Sigmoid colon (tissue), 7 donors: ENCODE data around the gene ACTL8. TPM values are rescaled to one million over a fixed set of nuclear protein-coding genes. Genes with fewer than 3 reads are reported as not detected.

Experiments
- DNase-seq: peaks from one replicate; pipeline ENCODE4 v3.0.0-alpha.2; 2019
- H3K27ac ChIP-seq, 4 donors: fragments of 200-600 bp; sonication (generic); one replicate each; pipeline ENCODE4 v1.5.1; 2016 to 2019; ENCODE audit warnings: mild to moderate bottlenecking in 1 of 4
- H3K27me3 ChIP-seq, 3 donors: fragments of 200-600 bp; sonication (generic); one replicate each; pipeline ENCODE4 v1.5.1; 2019; ENCODE audit warnings: mild to moderate bottlenecking in 1 of 3
- H3K36me3 ChIP-seq, 4 donors: fragments of 200-600 bp; sonication (generic); one replicate each; pipeline ENCODE4 v1.5.1; 2016 to 2019
- H3K4me1 ChIP-seq, 4 donors: fragments of 200-600 bp; sonication (generic); one replicate each; pipeline ENCODE4 v1.5.1; 2017 to 2019
- H3K4me3 ChIP-seq, 4 donors: fragments of 200-600 bp; sonication (generic); one replicate each; pipeline ENCODE4 v1.5.1; 2017 to 2019; ENCODE audit warnings: mild to moderate bottlenecking in 2 of 4, moderate library complexity in 1 of 4
- H3K9me3 ChIP-seq, 4 donors: fragments of 200-600 bp in 3 of 4; sonication (generic) in 3 of 4; one replicate each; pipeline versions ENCODE4 v1.5.1 to v1.6.1; 2013 to 2019
- EP300 ChIP-seq, 4 donors: sonication (generic); formaldehyde crosslinking; IDR thresholded peaks; one replicate each; pipeline ENCODE4 v1.6.1; 2017; ENCODE audit warnings: antibody characterized with exemption in 4 of 4
- POLR2A ChIP-seq, 2 donors: fragments of 450-650 bp; IDR thresholded peaks; one replicate each; pipeline ENCODE4 v1.6.1; 2016; ENCODE audit warnings: antibody characterized with exemption in 2 of 2, mild to moderate bottlenecking in 2 of 2, moderate library complexity in 2 of 2
- POLR2AphosphoS5 ChIP-seq, 4 donors: sonication (generic); formaldehyde crosslinking; IDR thresholded peaks; one replicate each; pipeline ENCODE4 v1.6.1; 2017; ENCODE audit warnings: antibody characterized with exemption in 4 of 4
- WGBS, 2 donors: extraction: QIAGEN DNeasy Blood & Tissue Kit; methylation state at CpG; one replicate each; pipeline ENCODE4 v1.1.7; 2013; 5-methylcytosine and 5-hydroxymethylcytosine counted together
- intact Hi-C: fragments of 100-400 bp; cut with DNase I; formaldehyde crosslinking; loops from one replicate; pipeline ENCODE4 v1.15.1; 2023
- polyA plus RNA-seq, 3 donors: library from polyadenylated mRNA; stranded (reverse); fragments of 200-250 nt; gene quantifications; one replicate each; pipeline ENCODE4 v1.2.3, GENCODE V29; 2013
- total RNA-seq, 4 donors: library from RNA; depleted of rRNA; stranded (reverse); fragments of >200 nt; gene quantifications; one replicate each; pipeline ENCODE4 v1.1.0, GENCODE V29; 2016
- TF ChIP-seq, protein P1 (sequence below), 4 experiments: fragments of 450-650 bp in 3 of 4; fragments of 200-600 bp in 1 of 4; IDR thresholded peaks; one replicate each; pipeline ENCODE4 v1.5.1; 2016 to 2019; ENCODE audit warnings: antibody characterized with exemption in 4 of 4, mild to moderate bottlenecking in 3 of 4, moderate library complexity in 2 of 4
- donor health status: healthy with polysubstance abuse.
- donor health status: Bipolar disorder and iron deficiency.
- donor health status: healthy.

The ACTL8 gene
- total and polyA plus RNA-seq, 7 donors: 0.63 TPM; not detected in 6

DNA sequence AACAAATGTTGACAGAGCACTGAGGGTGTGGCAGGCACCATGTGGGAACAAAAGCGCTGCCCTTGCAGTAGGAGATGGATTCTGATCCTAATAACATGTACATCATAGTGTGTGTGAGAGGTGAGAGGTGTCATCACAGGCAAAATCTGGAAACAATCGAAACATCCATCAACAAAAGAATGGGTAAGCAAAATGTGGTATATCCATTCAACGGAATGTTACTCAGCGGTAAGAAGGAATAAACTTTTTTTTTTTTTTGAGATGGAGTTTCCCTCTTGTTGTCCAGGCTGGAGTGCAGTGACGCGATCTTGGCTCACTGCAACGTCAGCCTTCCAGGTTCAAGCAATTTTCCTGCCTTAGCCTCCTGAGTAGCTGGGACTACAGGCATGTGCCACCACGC lies 112.3 kb downstream of the ACTL8 start:
- no peak overlapping the region for H3K4me3 ChIP-seq
- 92 to 95% methylated on average over 8 of the region's 8 CpGs for WGBS, 2 donors
- no peaks in the 10 kb centered on the region for H3K27me3 ChIP-seq
- no peaks in the 10 kb centered on the region for H3K4me1 ChIP-seq
- DNase-seq: no peak
- TF ChIP-seq, protein P1, sequence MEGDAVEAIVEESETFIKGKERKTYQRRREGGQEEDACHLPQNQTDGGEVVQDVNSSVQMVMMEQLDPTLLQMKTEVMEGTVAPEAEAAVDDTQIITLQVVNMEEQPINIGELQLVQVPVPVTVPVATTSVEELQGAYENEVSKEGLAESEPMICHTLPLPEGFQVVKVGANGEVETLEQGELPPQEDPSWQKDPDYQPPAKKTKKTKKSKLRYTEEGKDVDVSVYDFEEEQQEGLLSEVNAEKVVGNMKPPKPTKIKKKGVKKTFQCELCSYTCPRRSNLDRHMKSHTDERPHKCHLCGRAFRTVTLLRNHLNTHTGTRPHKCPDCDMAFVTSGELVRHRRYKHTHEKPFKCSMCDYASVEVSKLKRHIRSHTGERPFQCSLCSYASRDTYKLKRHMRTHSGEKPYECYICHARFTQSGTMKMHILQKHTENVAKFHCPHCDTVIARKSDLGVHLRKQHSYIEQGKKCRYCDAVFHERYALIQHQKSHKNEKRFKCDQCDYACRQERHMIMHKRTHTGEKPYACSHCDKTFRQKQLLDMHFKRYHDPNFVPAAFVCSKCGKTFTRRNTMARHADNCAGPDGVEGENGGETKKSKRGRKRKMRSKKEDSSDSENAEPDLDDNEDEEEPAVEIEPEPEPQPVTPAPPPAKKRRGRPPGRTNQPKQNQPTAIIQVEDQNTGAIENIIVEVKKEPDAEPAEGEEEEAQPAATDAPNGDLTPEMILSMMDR (IDR thresholded peaks at IDR 0.05): no peak
- TF ChIP-seq EP300 (IDR thresholded peaks at IDR 0.05) (no peak), POLR2A (IDR thresholded peaks at IDR 0.05) (no peak), POLR2AphosphoS5 (IDR thresholded peaks at IDR 0.05) (no peak)
- H3K9me3 ChIP-seq: no peaks in the 10 kb centered on the region
- no peak overlapping the region for H3K27ac ChIP-seq
- no peaks in the 10 kb centered on the region for H3K36me3 ChIP-seq
- intact Hi-C loops: no loop called here

GRCh38 chr1:17869815-17870214 lies 114.7 kb downstream of the ACTL8 start:
- H3K27me3 ChIP-seq: no peaks in the 10 kb centered on the region
- H3K4me1 ChIP-seq: peaks cover 0 to 8% (median 4%) of the 10 kb centered on the region in 4 donors
- TF ChIP-seq, protein P1 (IDR thresholded peaks at IDR 0.05): no peak
- no peak for TF ChIP-seq POLR2A (IDR thresholded peaks at IDR 0.05)
- no peak for TF ChIP-seq EP300 (IDR thresholded peaks at IDR 0.05)
- no peak for TF ChIP-seq POLR2AphosphoS5 (IDR thresholded peaks at IDR 0.05)
- no peak for DNase-seq
- no peaks in the 10 kb centered on the region for H3K36me3 ChIP-seq
- no peaks in the 10 kb centered on the region for H3K9me3 ChIP-seq
- intact Hi-C loops: no loop called here
- H3K4me3 ChIP-seq: no peak overlapping the region
- 69 to 73% methylated on average over 3 of the region's 3 CpGs for WGBS, 2 donors
- H3K27ac ChIP-seq: no peak overlapping the region

GRCh38 chr1:17870679-17871078 lies 115.5 kb downstream of the ACTL8 start:
- Histone ChIP-seq H3K4me1 (peaks cover 0 to 11% (median 5%) of the 10 kb centered on the region in 4 donors), H3K4me3 (no peak overlapping the region), H3K9me3 (no peaks in the 10 kb centered on the region), H3K27me3 (no peaks in the 10 kb centered on the region), H3K36me3 (no peaks in the 10 kb centered on the region), H3K27ac (no peak overlapping the region)
- TF ChIP-seq, protein P1 (IDR thresholded peaks at IDR 0.05): no peak
- TF ChIP-seq EP300 (IDR thresholded peaks at IDR 0.05) (no peak), POLR2AphosphoS5 (IDR thresholded peaks at IDR 0.05) (no peak), POLR2A (IDR thresholded peaks at IDR 0.05) (no peak)
- intact Hi-C loops: no loop called here
- DNase-seq: no peak
- 93 to 94% methylated on average over 1 of the region's 1 CpG for WGBS, 2 donors

GRCh38 chr1:17873007-17873675 lies 118.0 kb downstream of the ACTL8 start:
- no peak for TF ChIP-seq EP300 (IDR thresholded peaks at IDR 0.05)
- TF ChIP-seq, protein P1 (IDR thresholded peaks at IDR 0.05): no peak
- no peaks in the 10 kb centered on the region for H3K36me3 ChIP-seq
- intact Hi-C loops: no loop called here
- 52 to 80% methylated on average over 8 of the region's 8 CpGs for WGBS, 2 donors
- H3K27ac ChIP-seq: no peak overlapping the region
- H3K9me3 ChIP-seq: no peaks in the 10 kb centered on the region
- DNase-seq: no peak
- no peaks in the 10 kb centered on the region for H3K27me3 ChIP-seq
- no peak overlapping the region for H3K4me3 ChIP-seq
- peaks cover 0 to 11% (median 5%) of the 10 kb centered on the region in 4 donors for H3K4me1 ChIP-seq

- Histone ChIP-seq H3K27ac (no peak overlapping the region), H3K4me1 (peaks cover 0 to 11% (median 5%) of the 10 kb centered on the region in 4 donors), H3K36me3 (no peaks in the 10 kb centered on the region), H3K27me3 (no peaks in the 10 kb centered on the region), H3K4me3 (no peak overlapping the region), H3K9me3 (no peaks in the 10 kb centered on the region)
- intact Hi-C loops: no loop called here
- DNase-seq: no peak
- no peak for TF ChIP-seq POLR2A (IDR thresholded peaks at IDR 0.05)
- WGBS, 2 donors: 72 to 77% methylated on average over 1 of the region's 1 CpG
Measured at GRCh38 chr1:17874231-17874630, 119.1 kb downstream of the ACTL8 start.
